Measurements from ENCODE around the gene FEV.

Gene FEV

DNA sequence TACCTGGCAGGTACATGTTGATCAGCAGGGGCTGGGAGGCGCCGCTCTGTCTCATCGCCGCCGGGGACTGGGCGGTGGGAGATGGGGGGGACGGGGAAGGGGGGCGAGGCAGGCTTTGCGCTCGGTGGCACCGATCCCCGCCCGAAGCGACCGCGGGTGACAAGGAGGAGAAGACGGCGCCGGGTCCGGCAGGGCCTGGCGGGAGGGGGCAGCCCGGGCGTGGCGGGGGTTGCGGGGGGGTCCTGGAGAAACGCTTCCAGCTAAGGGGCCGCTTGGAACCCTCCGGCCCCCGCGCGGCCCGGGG, at the start of gene FEV:
FEV (minus strand) TSS at position 164 of the 304 bp plus-strand sequence; CDS start at position 55, 109 bp downstream.
- no peak for DNase-seq (ENCODE audit: low spot score)

DNA sequence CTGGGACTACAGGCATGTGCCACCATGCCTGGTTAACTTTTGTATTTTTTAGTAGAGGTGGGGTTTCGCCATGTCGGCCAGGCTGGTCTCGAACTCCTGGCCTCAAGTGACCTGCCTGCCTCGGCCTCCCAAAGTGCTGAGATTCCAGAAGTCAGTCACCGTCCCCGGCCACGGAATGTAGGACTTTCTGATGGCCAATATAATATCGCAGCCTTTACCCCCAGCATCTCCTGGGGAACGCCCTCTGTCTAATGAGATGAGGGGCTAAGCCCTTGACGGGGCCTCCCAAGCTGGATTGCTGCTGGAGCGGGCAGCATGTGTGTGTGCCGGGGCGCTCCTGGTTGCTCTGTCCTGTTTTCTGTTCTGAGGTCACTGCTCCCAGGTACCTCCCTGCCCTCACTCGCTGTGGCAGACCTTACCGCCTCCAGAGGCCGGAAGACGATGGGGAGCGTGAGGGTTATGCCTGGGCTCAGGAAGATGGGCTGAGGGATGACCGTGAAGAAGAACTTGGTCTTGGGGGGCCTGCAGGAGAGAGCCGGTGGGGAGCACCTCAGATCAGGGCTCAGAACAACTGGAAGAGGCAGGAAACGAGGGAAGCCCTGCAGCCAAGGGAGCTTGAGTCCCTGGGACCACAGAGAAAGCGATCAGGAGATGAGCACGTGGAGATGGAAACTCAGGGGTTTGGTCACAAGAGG, 47.2 kb upstream of the FEV start:
- no peak for DNase-seq (ENCODE audit: low spot score)

DNA sequence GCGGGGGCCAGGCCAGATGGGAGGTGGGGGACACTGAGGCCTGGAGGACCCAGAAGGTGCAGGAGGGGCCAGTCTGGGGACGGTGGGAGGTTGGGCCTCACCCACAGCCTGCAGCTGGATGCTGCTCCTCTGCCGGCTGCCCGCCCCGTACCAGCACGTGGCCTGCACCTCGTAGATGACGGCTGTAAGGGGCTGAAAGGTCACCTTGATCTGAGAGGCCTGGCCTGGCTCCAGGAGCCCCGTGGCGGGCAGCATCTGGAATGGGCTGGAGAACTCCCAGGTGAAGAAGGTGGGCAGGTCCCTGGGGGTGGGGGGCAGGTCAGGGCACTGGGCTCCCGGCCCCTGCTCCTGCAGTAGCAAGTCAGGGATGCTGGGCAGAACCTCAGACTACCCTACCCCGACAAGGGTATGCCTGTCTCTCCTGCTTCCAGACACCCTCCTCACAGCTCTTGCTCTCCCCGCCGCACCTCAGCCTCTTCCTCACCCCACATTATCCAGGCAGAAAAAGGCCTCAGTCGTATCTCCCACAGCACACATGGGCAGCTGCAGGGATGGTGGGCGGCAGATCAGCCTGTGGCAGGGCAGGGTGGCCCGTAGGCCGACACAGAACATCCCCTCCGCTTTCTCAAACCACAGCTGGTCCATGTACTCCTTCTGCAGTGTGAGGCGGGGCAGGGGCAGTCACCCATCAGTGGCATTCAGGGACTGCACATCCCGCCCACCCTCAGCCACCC, 46.2 kb upstream of the FEV start:
- no peak for DNase-seq (ENCODE audit: low spot score)

DNA sequence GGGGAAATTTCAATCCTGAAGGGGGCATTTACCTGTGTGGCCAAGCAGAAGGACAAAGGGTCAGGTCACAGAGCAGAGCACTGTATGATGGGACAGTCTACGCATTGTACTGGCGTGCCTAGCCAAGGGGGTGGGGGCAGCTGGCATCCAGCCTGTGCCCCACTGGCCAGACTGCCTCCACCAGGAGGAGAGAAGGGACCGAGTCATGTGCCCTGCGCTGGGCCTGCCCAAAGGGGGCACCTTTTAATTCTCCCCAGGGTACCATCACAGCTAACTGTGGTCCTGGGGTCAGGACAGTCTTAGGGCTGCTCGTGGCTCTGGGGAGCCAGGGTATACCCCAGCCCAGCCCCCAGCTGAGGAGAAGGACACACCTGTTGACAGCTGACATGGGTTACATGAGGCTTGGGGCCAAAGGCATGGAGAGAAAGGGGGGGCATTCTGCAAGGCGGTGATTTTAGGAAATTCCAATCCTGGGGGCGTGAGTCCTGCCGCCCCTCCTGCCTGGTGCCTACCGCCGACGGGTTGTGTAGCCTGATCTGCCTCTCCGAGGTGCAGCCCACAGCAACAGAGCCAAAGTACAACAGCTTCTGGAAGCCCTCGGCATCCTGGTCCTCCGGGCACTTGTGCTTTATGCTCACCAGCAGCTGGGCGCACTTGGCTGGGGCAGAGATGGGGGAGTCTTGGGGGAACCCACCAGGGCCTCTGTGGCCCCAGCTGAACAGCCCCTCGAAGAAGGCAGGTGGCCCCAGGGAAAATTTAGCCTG, 45.4 kb upstream of the FEV start:
- no peak for DNase-seq (ENCODE audit: low spot score)

DNA sequence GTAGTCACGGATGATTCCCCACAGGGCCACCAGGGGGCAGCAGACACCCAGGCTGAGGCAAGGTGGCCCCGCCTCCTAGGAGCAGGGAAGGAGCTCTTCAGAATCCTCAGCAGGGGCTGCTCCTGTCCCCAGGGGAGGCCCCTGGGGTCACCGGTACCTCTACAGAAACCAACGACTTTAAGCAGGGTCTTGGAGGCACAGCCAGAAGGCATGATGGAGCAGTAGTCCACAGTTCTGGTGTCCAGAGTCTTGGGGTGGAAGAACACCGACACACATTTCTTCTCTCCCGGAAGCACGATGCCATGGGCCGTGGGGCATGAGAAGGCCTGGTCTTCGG, 44.8 kb upstream of the FEV start:
- peak; percentile 74 for DNase-seq (ENCODE audit: low spot score)

DNA sequence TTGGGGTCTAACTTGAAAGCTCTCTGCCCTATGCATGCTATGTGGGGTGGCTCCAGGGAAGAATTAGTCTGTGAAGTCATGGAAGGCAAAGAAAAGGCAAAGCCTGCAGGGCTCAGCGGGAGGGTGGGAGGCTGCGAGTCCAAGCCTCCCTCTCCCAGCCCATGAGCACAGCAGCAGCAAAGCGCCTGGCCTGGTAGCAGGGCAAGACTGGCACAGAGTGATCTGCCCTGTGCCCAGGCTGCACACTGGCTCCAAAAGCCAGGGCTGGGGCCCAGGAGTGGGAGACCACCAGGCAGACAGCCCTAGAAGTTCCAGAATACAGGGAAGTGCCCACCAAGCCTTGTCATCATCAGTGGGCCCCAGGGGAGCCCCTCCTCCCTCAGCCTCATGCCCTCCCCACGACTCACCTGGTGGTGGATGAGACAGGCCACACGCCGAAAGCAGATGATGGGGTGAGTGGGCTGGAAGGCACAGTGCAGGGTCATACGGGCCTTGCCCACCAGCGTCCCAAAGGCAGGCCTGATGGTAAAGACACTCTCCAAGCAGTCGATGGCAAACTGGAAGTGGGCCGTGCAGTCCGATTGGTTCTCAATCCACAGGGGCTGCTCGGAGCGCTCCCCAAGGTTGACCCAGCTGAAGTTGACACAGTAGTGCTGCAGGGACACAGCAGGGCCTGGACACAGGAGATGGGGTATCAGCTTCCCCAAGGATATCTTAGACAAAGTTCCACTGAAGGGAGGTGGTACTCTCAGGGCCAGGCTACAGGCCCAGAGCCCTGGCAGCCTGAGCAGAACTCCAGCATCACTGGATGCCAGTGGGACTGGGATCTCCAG, 44.2 kb upstream of the FEV start:
- no peak for DNase-seq (ENCODE audit: low spot score)

DNA sequence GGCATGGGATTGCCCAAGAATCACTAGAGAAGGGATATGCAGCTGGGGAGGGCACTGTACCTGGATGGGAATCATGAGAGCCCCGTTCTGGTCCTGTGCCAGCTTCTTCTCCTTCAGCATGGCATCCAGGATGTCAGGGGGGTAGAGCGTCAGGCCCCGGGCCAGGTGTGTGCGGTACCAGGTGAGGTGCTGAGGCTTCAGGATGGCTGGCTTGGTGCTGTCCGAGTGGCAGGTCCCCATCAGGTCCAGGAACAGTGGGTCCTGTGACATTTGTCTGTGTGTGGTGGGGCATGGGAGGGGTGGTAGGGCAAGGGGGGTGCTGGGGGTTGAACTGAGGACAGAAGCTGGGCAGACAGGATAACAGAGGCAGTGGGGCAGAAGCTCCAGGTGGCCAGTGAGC, 43.2 kb upstream of the FEV start:
- no peak for DNase-seq (ENCODE audit: low spot score)

DNA sequence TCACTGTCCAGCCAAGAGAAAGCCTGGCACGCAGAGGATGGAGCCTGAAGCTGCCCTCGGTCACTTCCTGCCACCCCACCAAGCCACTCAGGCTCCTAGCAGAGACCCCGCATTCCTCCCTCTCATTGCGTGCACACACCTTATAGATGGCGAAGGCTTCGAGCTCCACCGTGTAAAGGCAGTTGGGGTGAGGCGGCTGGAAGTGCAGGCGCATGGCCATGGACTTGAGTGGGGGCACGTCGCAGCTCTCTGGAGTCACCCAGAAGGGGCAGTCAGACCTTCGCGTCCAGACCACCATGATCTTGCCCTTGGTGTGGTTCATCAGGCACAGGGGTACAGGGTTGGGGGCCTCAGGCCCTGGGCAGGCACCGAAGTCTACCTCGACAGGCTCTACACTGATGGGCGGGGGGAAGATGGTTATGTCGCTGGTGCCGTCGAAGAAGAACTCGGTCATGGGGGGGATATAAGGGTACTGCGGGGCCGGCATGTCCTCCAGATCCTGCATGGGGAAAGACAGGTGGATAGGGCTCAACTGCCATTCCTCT, 42.6 kb upstream of the FEV start:
- DNase-seq (ENCODE audit: low spot score), result no peak

DNA sequence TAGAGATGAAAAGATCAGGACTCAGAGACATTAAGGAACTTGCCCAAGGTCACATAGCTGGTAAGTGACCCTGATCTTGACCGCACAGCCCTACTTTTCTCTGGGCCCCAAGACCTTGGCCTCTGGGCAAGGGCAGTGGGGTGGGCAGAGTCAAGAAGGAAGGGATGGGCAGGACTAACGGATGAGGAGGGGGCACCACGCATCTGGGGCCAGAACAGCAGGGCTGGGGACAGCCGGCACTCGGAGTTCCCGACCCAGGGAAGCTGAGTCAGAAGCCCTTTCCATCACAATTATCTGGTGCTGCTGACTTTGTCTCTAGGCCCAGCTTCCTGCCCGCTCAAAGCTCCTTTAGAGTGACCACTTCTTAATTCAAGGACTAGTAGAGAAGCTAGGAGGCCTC, 42.0 kb upstream of the FEV start:
- no peak for DNase-seq (ENCODE audit: low spot score)

DNA sequence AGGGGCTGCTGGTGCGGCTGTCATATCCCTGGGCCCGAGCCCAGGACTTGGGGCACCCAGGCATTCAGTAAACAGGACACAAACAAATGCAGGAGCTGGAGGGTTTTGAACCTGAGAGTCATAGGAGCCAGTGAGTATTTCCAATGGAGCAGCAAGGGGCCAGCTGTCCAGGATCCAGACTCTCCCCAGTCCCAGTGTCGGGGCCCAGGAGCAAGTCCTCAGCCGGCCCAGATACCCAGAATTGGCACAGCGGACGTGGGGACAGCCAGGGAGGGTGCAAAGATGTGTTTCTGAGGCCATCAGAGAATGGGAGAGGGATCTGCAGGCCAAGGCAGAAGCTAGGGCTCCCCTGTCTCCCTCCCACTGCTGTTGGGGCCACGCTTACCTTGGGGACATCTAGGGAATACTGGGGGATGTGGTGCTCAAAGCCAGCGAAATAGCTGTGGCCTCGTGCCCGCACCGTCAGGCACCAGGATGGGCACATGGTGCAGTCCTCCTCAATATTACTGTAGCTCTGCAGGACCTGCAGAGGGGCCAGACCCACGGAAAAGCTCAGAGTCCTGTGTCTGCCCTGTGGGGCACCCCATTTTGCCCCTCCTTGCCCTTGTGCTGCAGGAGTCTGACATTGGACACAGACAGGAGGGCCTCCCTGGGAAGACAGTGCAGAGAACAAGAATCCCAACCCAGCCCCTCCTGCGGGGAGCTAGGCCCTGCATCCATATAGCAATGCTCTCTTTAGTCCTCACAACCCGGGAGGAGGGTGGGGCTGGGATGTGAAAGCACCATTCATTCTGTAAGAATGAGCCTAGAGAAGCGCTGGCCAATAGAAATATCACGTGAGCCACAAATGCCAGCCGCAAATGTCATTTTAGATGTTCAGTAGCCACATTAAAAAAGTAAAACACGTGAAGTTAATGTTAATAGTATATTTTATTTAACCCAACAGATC, 40.9 kb upstream of the FEV start:
- DNase-seq (ENCODE audit: low spot score), result no peak

DNA sequence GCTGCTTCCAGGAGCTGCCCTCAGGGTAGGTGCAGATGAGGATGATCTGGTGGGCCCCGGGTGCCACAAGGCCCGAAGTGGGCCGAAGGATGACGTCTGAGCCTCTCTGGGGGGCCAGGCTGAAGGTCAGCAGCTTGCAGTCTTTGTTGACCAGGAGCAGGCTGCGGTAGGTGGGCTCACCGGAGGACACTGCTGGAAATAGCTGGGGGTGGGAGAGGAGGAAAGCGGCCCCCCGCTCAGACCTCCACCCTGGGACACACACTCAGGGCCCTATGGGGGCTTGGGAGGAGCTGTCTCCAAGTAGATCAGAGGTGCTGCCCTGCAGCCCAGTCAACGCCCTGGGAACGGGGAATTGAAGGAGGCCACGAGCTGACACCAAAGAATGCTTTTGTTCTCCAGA, 39.1 kb upstream of the FEV start:
- no peak for DNase-seq (ENCODE audit: low spot score)

DNA sequence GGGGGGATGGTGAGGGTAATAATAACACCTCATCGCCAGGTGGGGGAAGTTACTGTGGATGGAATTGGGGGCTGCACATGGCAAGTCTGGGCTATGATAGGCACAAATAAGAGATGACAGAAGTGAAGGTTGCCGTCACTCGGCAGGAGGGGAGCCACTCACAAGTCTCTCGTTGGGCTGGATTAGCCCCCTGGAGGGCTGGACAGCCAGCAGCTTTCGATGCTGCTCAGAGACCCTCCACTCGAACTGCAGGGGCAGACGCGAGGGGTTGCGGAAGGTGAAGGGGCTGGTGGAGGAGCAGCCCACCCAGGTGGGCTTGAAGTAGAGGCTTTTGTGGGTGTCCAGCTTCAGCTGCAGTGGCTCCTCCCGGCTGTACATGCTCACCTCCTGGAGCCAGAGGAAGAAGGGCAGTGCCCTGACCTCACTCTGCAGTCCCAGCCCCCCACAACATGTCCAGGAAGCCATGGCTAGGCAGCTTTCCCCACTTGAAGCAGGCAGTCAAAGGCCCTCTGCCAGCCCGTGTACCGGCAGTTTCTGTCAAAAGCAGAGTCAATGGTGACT, 38.1 kb upstream of the FEV start:
- DNase-seq (ENCODE audit: low spot score), result no peak

DNA sequence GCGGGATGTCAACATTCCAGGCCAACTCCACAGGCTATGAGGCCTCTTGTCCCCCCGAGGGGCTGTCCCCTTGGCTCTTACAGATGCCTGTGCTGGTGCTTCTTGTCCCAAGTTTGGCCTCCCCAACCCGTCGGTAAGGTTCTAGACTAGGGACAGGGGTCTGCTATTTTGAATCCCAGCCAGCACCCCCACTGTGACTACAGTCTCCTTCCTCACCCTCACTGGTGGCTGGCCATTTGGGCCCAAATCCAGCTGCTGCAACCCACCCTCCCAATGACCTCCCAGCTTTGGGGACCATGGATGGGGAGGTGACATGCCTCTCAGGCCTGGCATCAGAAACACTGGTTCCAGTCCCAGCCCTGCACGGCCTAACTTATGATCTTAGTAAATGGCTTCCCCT, 37.6 kb upstream of the FEV start:
- no peak for DNase-seq (ENCODE audit: low spot score)

DNA sequence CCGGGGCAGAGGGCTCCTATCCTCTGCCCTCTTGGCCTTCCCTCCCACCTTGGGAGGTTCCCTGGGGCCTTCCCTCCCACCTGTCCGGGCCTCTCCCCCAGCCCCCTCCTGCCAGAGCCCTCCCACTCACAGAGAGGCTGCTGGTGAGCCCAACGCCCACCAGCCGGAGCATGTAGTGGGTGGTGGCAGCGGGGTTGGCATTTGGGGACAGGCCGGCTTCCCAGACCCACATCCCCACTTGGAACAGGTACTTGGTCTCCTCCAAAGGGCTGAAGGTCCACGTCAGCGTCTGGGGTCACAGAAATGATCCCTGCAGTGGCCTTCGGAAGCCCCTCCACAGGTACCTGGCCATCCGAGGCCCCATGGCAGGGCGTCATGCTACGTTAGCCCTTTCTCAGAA, 37.1 kb upstream of the FEV start:
- DNase-seq (ENCODE audit: low spot score), result no peak

DNA sequence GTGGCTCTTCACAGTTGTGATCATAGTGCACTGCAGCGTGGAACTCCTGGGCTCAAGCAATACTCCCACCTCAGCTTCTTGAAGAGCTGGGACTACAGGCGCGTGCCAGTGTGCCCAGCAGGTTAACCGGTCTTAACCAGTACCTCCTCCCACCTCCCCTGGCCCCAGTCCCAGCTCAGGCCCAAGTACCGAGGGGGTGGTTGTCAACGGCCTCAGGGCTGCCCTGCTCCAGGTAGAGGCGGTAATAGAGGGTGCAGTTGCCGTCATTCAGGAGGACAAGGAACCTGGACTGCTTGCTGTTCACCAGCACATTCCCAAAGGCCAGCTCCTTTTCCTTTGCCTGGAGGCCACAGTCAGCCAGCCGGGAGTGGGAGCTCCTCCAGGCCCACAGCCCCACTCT, 36.6 kb upstream of the FEV start:
- no peak for DNase-seq (ENCODE audit: low spot score)

DNA sequence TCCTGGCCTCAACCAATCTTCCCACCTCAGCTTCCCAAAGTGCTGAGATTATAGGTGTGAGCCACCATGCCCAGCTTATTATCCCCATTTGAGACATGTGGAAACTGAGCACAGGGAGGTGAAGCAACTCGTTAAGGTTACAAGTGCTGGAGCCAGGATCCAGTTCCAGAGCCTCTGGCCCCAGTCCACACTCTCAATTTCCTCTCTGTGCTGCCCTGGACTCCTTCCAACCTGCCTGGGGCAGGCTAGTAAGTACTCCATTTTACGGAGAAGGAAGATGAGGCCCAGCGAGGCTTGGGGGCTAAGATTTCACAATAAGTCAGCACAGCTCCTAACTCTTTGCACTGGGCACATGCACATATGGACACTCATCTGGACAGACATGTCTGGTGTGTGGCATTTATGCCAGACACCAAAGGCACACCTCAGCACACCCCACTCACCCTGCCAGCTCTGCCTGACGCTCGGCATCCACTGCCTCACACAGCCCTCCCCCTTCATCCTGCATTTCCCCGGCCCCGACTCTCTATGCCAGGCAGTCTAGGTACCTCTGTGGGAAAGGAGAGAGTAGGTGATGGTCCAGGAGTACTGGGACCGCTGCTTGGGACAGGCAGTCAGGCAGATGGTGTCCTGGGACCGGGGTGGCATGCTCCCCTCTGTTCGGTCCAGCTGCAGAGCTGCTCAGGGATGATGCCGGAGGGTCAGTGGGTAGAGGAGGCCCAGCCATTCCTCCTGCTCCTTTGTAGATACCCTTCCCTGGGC, 35.8 kb upstream of the FEV start:
- DNase-seq (ENCODE audit: low spot score), result no peak

DNA sequence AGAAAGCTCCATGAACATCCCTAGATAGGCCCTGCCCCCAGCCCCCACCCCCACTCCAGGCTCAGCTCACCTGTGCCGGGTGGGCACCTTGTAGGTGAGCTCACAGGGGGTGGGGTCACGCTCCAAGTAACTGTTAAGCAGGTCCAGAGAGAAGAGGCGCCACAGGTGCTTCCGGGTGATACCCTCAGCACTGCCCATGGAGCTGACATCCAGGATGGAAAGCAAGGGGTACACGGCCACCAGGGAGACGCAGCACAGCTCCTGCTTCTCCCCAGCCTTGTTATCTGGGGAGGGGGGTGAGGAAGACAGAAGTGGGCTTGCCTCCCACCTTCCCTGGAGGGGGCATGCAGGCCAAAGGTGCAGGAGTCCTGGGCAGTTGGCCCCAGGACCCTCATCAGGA, 34.5 kb upstream of the FEV start:
- DNase-seq (ENCODE audit: low spot score), result no peak

DNA sequence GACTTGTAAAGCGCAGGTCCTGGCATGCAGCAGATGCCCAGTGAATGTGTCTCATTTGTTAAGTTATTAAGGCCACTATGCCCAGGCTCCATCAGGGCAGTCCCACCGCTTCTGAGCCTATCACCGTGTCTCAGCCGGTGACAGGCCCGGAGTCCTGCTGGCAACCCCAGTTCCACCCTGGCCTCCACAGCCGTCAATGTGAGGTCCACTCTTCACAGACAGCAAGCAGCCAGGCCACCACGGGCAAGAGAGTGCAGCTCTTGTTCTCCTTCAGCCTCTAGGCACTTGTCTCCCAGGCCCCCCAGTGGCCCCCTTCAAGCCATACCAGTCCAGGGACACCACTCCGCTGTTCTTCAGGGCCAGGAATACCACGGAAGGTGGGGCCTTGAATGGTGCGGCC, 33.7 kb upstream of the FEV start:
- no peak for DNase-seq (ENCODE audit: low spot score)

DNA sequence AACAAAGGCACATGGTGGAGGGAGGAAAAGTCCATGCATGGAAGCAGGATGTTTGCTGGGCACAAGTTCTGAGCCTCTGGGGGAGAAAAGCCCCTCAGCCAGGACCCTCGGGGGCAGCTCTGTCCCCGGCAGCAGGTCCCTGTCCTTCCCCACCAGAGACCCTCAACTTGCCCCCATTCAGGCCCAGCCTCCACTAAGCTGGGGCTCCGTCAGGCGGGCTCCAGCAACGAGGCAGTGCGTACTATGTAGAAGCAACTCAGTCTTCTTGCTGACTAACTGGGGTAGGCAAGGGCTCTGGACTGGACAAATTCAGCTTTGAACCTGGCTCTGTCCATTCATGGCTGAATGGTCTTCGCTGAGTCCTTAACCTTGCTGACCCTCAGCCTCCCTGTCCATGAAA, 33.3 kb upstream of the FEV start:
- no peak for DNase-seq (ENCODE audit: low spot score)
